Activated CD4-positive, alpha-beta T cell treated with anti-CD3 and anti-CD28 coated beads, Interleukin-2, Interleukin-6, amounts not matched to agents 100 ng/mL and 50 ng/mL, durations not matched to agents 16 hours and 8 hours (primary cell): ENCODE data around the gene NOTCH2NLA.
A peak's percentile ranks its signal among the peaks of the same experiment; 100 is the strongest.
"Not testable (repeated sequence)": the region's sequence is repeated elsewhere in the genome, so short reads cannot be mapped to it uniquely, and the experiment has no call there.

ENCODE experiments used
- DNase-seq: peaks from one replicate; pipeline ENCODE4 v3.0.0-alpha.2; 2020

The NOTCH2NLA gene

GRCh38 chr1:146228710-146229477, at the start of gene NOTCH2NLA:
Gene NOTCH2NLA, minus strand, starts transcription at chr1:146229021. Its CDS starts 39,684 bp downstream, at chr1:146189337.
- peak; percentile 32 for DNase-seq

GRCh38 chr1:146278346-146278745, 49.5 kb upstream of the NOTCH2NLA start:
- not testable (repeated sequence) for DNase-seq

- not testable (repeated sequence) for DNase-seq
These were observed 48.3 kb upstream of the NOTCH2NLA start for GRCh38 chr1:146277087-146277486.

GRCh38 chr1:146274083-146274482, 45.3 kb upstream of the NOTCH2NLA start:
- not testable (repeated sequence) for DNase-seq

GRCh38 chr1:146273194-146273593, 44.4 kb upstream of the NOTCH2NLA start:
- not testable (repeated sequence) for DNase-seq

- not testable (repeated sequence) for DNase-seq
These were observed 43.9 kb upstream of the NOTCH2NLA start for GRCh38 chr1:146272734-146273133.

- DNase-seq, result not testable (repeated sequence)
These were observed 43.2 kb upstream of the NOTCH2NLA start for GRCh38 chr1:146271977-146272376.

- not testable (repeated sequence) for DNase-seq
These were observed 41.3 kb upstream of the NOTCH2NLA start for GRCh38 chr1:146270129-146270528.

- not testable (repeated sequence) for DNase-seq
These were observed 37.4 kb upstream of the NOTCH2NLA start for GRCh38 chr1:146266179-146266748.

GRCh38 chr1:146264761-146265160, 35.9 kb upstream of the NOTCH2NLA start:
- not testable (repeated sequence) for DNase-seq

GRCh38 chr1:146260006-146260730, 31.3 kb upstream of the NOTCH2NLA start:
- not testable (repeated sequence) for DNase-seq

- not testable (repeated sequence) for DNase-seq
These were observed 29.3 kb upstream of the NOTCH2NLA start for GRCh38 chr1:146257992-146258552.

GRCh38 chr1:146254569-146255197, 25.9 kb upstream of the NOTCH2NLA start:
- DNase-seq, result not testable (repeated sequence)

GRCh38 chr1:146253249-146253855, 24.5 kb upstream of the NOTCH2NLA start:
- not testable (repeated sequence) for DNase-seq

- not testable (repeated sequence) for DNase-seq
These were observed 22.7 kb upstream of the NOTCH2NLA start for GRCh38 chr1:146251523-146251922.

GRCh38 chr1:146248643-146249042, 19.8 kb upstream of the NOTCH2NLA start:
- DNase-seq, result peak; percentile 0

- not testable (repeated sequence) for DNase-seq
These were observed 7.8 kb upstream of the NOTCH2NLA start for GRCh38 chr1:146236626-146237025.

GRCh38 chr1:146236026-146236601, 7.3 kb upstream of the NOTCH2NLA start:
- DNase-seq, result not testable (repeated sequence)

GRCh38 chr1:146228144-146228682, 608 bp downstream of the NOTCH2NLA start:
- peak; percentile 0 for DNase-seq

GRCh38 chr1:146174531-146174930, 54.3 kb downstream of the NOTCH2NLA start:
- not testable (repeated sequence) for DNase-seq

- not testable (repeated sequence) for DNase-seq
These were observed 61.1 kb downstream of the NOTCH2NLA start for GRCh38 chr1:146167740-146168139.
